HG03097 (cell line): ENCODE data around the gene CCNK.

Experiments
- ATAC-seq: cut with Tn5 transposase; IDR thresholded peaks from one replicate; pipeline ENCODE4 v1.9.1; 2021; ENCODE audit not compliant: unreplicated experiment, low FRiP score

The CCNK gene

GRCh38 chr14:99505089-99505488, 23.9 kb downstream of the CCNK start:
- no peak for ATAC-seq

GRCh38 chr14:99506276-99506675, 25.1 kb downstream of the CCNK start:
- ATAC-seq = no peak

DNA sequence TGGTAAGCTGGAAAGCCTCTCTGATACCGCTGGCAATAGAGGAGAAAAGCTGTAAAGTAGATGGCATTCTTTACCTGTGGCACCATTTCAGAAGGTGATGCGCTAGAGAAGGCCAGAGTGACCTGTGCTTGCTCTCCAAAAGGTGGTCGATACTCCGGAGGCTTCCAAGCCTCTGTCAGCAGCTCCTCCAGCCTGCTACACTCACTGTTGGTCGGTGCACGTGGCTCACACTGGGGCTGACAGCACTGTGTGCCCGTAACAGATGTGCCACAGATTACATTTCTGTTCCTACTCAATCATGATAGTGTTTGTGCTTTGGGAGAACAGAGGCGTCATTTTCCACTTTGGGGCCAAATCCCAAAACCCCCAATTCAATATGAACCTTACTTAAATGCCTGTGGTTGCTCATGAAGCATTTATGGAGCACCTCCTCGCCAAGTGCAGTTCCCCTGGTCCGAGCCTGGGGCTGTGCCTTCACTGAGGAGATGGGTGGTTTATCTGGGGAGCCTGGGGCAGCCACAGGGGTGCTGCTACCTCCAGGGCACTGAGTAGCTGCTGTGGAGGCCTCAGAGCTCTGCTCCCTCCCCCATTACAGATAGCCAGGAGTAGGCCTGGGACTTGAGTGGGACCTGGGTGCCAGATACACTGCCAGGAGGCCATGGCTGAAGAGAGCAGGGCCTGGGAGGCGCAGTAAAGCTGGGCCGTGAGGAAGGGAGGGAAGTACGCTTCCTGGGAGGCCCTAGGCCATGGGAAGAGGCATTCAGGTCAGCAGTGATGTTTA, 26.8 kb downstream of the CCNK start:
- ATAC-seq = no peak

DNA sequence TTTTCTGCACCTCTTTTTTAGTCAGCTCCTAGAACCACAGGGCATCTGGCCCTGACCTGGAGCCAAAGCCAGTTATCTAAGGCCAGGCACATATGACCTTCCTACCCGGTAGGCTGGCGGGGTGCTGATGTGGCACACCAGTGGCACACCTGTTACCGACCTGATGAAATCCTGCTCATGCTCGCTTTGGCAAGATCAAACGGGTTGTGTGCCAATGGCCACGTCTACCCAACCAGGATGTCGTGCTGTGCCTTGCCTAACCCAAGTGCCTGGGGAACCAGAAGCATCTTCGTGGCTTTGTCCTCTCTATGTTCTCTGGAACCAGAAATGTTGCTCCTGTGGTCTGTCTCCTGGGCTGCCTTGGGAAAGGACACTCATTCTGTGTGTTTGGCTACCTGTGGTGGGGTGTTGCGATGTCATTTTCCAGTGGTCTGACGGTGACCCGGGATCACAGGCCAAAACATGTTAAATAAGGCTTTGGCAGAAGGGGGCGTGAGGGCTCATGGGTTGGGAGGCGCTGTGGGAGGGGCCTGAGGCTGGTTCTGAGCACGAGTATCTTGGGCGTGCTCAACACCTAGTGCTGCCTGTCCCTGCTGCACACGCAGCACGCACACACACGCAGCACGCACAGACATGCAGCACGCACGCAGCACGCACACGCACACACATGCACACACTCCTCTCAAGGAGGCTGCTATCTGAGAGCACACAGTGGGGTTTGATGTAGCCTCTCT, 27.9 kb downstream of the CCNK start:
- no peak for ATAC-seq

GRCh38 chr14:99509871-99510555, 28.8 kb downstream of the CCNK start:
- ATAC-seq = no peak

GRCh38 chr14:99510556-99511139, 29.4 kb downstream of the CCNK start:
- no peak for ATAC-seq

- no peak for ATAC-seq
Measured at GRCh38 chr14:99511421-99512109, 30.4 kb downstream of the CCNK start.

- no peak for ATAC-seq
Measured at GRCh38 chr14:99512110-99512449, 30.9 kb downstream of the CCNK start.

GRCh38 chr14:99512571-99513182, 31.5 kb downstream of the CCNK start:
- no peak for ATAC-seq

- ATAC-seq = no peak
Measured at GRCh38 chr14:99513183-99513694, 32.0 kb downstream of the CCNK start.

DNA sequence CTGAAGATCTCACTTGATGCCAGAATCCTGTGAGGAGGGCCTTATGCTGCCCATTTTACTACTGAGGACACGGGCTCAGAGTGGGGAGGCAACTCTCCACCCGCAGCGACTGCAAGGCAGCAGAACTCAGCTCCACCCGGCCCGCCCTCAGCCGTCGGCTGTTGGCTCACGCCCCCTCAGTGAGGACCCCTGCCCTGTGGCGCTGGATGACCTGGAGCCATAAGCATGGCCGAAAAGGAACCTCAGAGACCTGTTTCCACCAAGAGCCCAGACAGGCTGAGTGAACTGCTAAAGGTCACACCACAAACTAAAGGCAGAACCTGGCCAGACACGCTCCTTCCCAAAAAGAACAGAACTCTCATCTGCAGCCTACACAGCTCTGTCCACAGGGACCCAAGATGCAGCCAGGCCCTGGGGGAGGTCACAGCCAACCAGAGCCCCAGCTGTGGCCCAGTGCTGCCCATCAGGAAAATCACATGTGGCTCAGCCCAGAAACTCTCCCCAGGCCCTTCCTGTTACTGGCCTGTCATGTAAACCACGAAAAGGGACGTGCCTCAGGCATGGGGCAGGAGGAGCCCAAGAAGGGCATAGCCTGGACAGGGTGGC, 32.8 kb downstream of the CCNK start:
- no peak for ATAC-seq

DNA sequence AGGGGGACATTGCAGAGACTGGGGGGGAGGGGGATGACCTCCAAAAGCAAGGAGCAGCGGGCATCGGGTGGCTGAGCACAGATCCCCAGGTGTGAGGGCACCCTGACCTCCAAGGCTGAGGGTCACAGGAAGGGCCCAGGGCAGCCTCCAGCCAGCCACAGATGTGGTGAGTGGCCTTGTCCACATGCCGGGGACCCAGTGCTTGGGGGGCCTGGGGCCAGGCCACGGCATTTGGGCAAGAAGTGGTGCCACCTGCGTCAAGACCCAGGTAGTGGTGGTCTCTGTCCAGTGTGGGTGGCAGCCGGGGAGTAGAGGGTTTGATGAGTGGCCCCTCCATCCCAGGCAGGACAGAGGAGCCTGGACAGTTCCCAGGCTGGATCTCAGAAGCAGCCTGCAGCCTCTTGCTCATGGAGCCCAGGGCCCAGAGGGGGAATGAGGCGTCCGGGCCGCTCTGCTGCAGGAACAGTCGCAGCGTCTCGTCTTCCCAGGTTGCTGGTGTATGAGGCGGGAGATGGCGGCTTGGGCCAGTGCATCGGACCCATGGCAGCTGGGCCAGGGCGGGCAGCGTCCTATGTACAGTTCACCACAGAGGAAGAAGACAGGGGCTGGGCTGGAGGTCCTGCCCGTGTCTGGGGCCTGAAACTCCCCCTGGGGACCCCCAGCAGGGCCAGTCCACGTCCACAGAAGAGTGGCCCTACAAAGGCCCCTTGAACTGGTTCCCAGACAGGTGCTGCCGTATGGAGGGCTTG, 33.5 kb downstream of the CCNK start:
- no peak for ATAC-seq

- ATAC-seq = no peak
Measured at GRCh38 chr14:99515301-99516155, 34.3 kb downstream of the CCNK start.

GRCh38 chr14:99516156-99516870, 35.1 kb downstream of the CCNK start:
- no peak for ATAC-seq

GRCh38 chr14:99516871-99517642, 35.8 kb downstream of the CCNK start:
- ATAC-seq = no peak

DNA sequence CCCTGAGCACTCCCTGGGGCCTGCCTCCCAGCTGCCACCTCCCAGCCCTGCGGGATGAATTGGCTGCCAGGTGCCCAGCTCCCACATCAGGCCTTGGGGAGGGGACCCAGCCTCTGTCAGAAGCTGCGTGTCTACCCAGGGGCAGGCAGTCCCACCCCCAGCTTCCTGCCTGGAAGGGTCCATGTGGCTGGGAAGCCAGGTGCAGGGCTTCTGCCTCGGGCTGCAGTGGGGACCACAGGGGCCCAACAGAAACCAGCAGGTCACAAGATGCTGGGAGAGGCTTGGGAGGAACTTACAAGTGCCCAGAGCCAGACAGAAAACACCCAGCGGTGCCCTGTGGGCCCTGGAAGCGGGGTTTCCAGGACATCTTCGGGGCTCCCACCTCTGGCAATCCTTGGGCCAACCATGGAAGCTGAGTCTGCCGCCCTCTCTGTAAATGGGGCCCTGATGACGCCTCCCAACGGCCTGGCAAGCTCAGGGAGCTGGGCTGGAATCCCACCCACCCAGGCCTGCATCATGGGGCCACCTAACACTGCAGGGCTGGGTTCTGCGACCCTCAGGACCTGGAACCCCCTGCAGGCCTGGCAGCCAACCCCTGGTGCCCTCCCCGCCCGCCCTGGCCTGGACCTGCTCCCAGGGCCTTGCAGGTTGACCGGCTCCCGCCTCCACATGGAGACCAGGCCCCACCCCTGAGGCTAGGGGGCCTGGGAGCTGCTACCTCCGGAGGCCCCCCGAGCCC, 36.6 kb downstream of the CCNK start:
- no peak for ATAC-seq
